K562 (cell line): ENCODE results near the gene ENO3. TPM values are rescaled to one million over a fixed set of nuclear protein-coding genes. Genes with fewer than 3 reads are reported as not detected.
A peak's percentile ranks its signal among the peaks of the same experiment; 100 is the strongest.

Source experiments
- ELF4 ChIP-seq: fragments of 450-650 bp; formaldehyde crosslinking; IDR thresholded peaks from 2 replicates; pipeline ENCODE4 v1.4.0; 2022; ENCODE audit warnings: missing genetic modification characterization
- FOXA3 ChIP-seq, 2 experiments: fragments of 450-650 bp in 1 of 2; sonication (generic) in 1 of 2; formaldehyde crosslinking; IDR thresholded peaks in 1 of 2; conservative IDR thresholded peaks in 1 of 2; 2 replicates each; pipeline versions ENCODE4 v1.4.0 to v1.8.0; 2020 to 2022; ENCODE audit warnings: mild to moderate bottlenecking in 2 of 2, missing genetic modification reagents in 1 of 2
- FUS ChIP-seq: fragments of 200-400 bp; formaldehyde crosslinking; optimal IDR thresholded peaks from 2 replicates; pipeline ENCODE3; 2017; ENCODE audit warnings: low read depth, low read length
- MEIS2 ChIP-seq: fragments of 450-650 bp; IDR thresholded peaks from 2 replicates; pipeline ENCODE4 v1.6.1; 2014; ENCODE audit warnings: mild to moderate bottlenecking; ENCODE audit not compliant: partially characterized antibody
- PYGO2 ChIP-seq: fragments of 450-650 bp; IDR thresholded peaks from 2 replicates; pipeline ENCODE4 v1.6.1; 2016; ENCODE audit warnings: mild to moderate bottlenecking, missing genetic modification characterization, moderate library complexity, missing compliant biosample characterization
- SIN3B ChIP-seq: fragments of 450-650 bp; IDR thresholded peaks from 2 replicates; pipeline ENCODE4 v1.6.1; 2017; ENCODE audit warnings: low read depth, mild to moderate bottlenecking, moderate library complexity
- SRF ChIP-seq, 2 experiments: fragments of 250-450, 450-650 bp in 1 of 2; sonication (Bioruptor Pico) in 1 of 2; sonication (generic) in 1 of 2; formaldehyde crosslinking; IDR thresholded peaks; 2 replicates each; pipeline versions ENCODE4 v1.5.0 to v1.5.1; 2020 to 2022; ENCODE audit warnings: mild to moderate bottlenecking in 1 of 2, missing genetic modification reagents in 1 of 2
- TBL1XR1 ChIP-seq, 2 experiments: IDR thresholded peaks; 2 replicates each; pipeline ENCODE4 v1.6.1; 2012; ENCODE audit warnings: improper control_type of control experiment in 2 of 2, low read length in 2 of 2, mild to moderate bottlenecking in 1 of 2
- polyA plus RNA-seq, 8 experiments: library from polyadenylated mRNA; depleted of rRNA in 4 of 8; stranded (reverse) in 5 of 8; unstranded in 3 of 8; fragments of >200 nt; fragmentation: Nextera tagmentation in 2 of 8; fragmentation: Illumina TruSeq in 1 of 8; extraction: Ambion mirVana in 2 of 8; extraction: Trizol in 1 of 8; gene quantifications; 2 replicates each; pipeline versions ENCODE4 v1.2.1 to v1.2.3, GENCODE V29; 2011 to 2014; ENCODE audit warnings: inconsistent platforms in 1 of 8, missing spikeins in 1 of 8
- total RNA-seq, 7 experiments: library from RNA; depleted of rRNA in 6 of 7; stranded (reverse); fragments of >200 nt in 6 of 7; fragmentation: Illumina TruSeq in 2 of 7; extraction: Trizol in 2 of 7; gene quantifications; 2 replicates each; pipeline versions ENCODE4 v1.2.1 to v1.2.3, GENCODE V29; 2011 to 2021; ENCODE audit warnings: low replicate concordance in 1 of 7
- TF ChIP-seq, protein P1 (sequence below): fragments of 250-450 bp; sonication (Bioruptor Pico); IDR thresholded peaks from 2 replicates; pipeline ENCODE4 v1.4.0; 2020
- TF ChIP-seq, protein P2 (sequence below): fragments of 250-450 bp; sonication (Bioruptor Pico); IDR thresholded peaks from 2 replicates; pipeline ENCODE4 v1.8.0; 2021; ENCODE audit warnings: borderline replicate concordance, mild to moderate bottlenecking, moderate library complexity; ENCODE audit not compliant: poor library complexity, severe bottlenecking

ENO3 gene
- total and polyA plus RNA-seq, 9 of the 15 experiments (the other 6 are each of a cell fraction or from before 2014, with no cell fraction given), result 5.7 to 17.2 (median 9.9) TPM

DNA sequence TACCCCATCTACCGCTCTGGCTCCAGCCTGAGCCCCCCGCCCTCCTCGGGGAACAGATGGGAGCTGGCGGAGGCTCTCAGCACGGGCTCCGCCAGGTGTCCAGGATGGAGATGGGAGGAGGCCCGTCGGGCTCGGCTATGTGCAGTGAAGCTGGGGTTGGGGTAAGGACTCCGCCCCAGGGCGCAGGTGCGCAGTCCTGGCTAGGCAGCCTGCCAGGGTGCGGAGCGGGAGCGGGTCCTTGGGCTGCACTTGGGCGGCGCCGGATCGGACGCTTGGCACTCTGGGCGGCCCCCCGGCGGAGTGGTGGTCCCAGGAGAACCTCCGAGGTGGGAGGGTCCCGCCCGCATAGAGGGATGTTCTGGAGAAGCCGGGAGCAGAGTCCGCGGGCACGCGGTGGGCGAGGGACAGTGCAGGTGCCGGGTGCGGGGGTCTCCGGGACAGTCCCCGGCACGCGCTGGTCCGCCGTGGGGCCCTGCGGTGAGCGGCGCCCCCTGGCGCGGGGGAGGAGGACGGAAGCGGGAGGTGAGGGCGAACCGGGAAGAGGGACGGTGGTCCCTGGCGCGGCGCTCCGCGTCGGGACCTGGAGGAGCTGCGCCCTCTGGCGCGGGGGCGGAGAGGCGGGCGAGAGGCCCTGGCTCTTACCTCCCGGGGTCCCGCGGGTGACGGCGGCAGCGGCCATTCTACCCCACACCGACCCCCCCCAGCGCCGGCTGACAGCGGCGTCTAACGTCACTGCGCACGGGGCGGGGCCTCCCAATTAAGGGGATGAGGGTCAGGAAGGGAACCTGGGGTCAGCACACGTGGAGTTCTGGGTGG is 36.2 kb downstream of the ENO3 start, which contains the start of gene CAMTA2 (continued):
- TF ChIP-seq ELF4 (CRISPR knock-in tag) (no peak), TBL1XR1 (IDR thresholded peaks at IDR 0.05; ENCODE audit: low read length in 2 of 2) (no peak), PYGO2 (tag) (no peak), MEIS2 (peak; percentile 28), FOXA3 (CRISPR knock-in tag; conservative IDR thresholded peaks at IDR 0.05 in 1 of 2, IDR thresholded peaks at IDR 0.05 in 1 of 2) (no peak), FUS (peak; percentile 27), SIN3B (peak; percentile 85), SRF (CRISPR knock-in tag; IDR thresholded peaks at IDR 0.05) (peak in 1 of 2 experiments; percentile 85; a peak in 2 of 4 replicates)
- TF ChIP-seq, protein P1, sequence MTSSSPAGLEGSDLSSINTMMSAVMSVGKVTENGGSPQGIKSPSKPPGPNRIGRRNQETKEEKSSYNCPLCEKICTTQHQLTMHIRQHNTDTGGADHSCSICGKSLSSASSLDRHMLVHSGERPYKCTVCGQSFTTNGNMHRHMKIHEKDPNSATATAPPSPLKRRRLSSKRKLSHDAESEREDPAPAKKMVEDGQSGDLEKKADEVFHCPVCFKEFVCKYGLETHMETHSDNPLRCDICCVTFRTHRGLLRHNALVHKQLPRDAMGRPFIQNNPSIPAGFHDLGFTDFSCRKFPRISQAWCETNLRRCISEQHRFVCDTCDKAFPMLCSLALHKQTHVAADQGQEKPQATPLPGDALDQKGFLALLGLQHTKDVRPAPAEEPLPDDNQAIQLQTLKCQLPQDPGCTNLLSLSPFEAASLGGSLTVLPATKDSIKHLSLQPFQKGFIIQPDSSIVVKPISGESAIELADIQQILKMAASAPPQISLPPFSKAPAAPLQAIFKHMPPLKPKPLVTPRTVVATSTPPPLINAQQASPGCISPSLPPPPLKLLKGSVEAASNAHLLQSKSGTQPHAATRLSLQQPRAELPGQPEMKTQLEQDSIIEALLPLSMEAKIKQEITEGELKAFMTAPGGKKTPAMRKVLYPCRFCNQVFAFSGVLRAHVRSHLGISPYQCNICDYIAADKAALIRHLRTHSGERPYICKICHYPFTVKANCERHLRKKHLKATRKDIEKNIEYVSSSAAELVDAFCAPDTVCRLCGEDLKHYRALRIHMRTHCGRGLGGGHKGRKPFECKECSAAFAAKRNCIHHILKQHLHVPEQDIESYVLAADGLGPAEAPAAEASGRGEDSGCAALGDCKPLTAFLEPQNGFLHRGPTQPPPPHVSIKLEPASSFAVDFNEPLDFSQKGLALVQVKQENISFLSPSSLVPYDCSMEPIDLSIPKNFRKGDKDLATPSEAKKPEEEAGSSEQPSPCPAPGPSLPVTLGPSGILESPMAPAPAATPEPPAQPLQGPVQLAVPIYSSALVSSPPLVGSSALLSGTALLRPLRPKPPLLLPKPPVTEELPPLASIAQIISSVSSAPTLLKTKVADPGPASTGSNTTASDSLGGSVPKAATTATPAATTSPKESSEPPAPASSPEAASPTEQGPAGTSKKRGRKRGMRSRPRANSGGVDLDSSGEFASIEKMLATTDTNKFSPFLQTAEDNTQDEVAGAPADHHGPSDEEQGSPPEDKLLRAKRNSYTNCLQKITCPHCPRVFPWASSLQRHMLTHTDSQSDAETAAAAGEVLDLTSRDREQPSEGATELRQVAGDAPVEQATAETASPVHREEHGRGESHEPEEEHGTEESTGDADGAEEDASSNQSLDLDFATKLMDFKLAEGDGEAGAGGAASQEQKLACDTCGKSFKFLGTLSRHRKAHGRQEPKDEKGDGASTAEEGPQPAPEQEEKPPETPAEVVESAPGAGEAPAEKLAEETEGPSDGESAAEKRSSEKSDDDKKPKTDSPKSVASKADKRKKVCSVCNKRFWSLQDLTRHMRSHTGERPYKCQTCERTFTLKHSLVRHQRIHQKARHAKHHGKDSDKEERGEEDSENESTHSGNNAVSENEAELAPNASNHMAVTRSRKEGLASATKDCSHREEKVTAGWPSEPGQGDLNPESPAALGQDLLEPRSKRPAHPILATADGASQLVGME (CRISPR knock-in tag), result 0 out of 2 replicates have a peak, but pooled peaks have one; percentile 16
- TF ChIP-seq, protein P2, sequence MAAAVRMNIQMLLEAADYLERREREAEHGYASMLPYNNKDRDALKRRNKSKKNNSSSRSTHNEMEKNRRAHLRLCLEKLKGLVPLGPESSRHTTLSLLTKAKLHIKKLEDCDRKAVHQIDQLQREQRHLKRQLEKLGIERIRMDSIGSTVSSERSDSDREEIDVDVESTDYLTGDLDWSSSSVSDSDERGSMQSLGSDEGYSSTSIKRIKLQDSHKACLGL (CRISPR knock-in tag), result no peak
